PFSK-1 (cell line): ENCODE results near the gene RNF130.

Experiments used
- FOXP2 ChIP-seq: optimal IDR thresholded peaks from 2 replicates; pipeline ENCODE3; 2011; ENCODE audit warnings: borderline replicate concordance, control low read depth, inconsistent platforms; ENCODE audit not compliant: insufficient read depth; ENCODE audit errors: extremely low read length, extremely low read depth
- POLR2AphosphoS5 ChIP-seq: IDR thresholded peaks from 2 replicates; pipeline ENCODE4 v1.6.1; 2012; ENCODE audit warnings: low read depth, mild to moderate bottlenecking, control low read depth, low read length, moderate library complexity
- SIN3A ChIP-seq: IDR thresholded peaks from 2 replicates; pipeline ENCODE4 v1.6.1; 2012; ENCODE audit warnings: mild to moderate bottlenecking, low read length, moderate library complexity, borderline replicate concordance; ENCODE audit not compliant: insufficient read depth
- TAF1 ChIP-seq: IDR thresholded peaks from 2 replicates; pipeline ENCODE4 v1.6.1; 2012; ENCODE audit warnings: low read length, control low read depth, borderline replicate concordance; ENCODE audit not compliant: insufficient read depth
- TF ChIP-seq, protein P1 (sequence below), 2 experiments: IDR thresholded peaks; 2 replicates each; pipeline versions ENCODE4 v1.6.1 to v1.8.0; 2011 to 2012; ENCODE audit warnings: low read depth in 2 of 2, low read length in 2 of 2, control low read depth in 1 of 2, inconsistent platforms in 1 of 2, mild to moderate bottlenecking in 1 of 2, moderate library complexity in 1 of 2; ENCODE audit not compliant: insufficient read depth in 1 of 2

RNF130 gene

DNA sequence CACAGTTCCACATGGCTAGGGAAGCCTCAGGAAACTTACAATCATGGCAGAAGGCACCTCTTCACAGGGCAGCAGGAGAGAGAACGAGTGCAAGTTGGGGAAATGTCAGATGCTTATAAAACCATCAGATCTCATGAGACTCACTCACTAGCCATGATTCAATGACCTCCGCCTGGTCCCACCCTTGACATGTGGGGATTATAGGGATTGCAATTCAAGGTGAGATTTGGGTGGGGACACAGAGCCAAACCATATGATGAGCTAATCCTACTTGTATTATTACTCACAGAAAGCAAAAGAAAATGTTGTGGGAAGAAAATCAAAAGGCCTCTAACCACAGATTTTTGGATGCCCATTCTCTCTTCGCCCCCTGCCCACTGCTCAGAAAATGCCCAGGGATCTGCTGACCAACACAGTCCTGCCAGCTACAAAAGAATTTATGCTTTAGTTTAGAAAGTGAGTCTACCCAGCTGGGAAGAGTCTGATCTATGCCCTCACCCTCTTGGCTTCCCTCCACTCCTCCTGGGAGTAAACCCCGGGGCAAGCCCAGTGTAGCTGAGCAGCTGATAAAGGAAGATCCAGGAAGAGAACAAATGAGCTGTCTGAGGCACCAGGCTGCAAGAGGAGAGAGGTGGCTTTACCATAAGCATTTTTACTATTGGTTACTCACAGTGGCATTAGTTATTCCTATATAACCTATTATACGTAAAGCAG, 53.1 kb downstream of the RNF130 start:
- no peak for TF ChIP-seq TAF1
- TF ChIP-seq POLR2AphosphoS5: no peak
- TF ChIP-seq FOXP2: no peak
- no peak for TF ChIP-seq SIN3A
- TF ChIP-seq, protein P1, sequence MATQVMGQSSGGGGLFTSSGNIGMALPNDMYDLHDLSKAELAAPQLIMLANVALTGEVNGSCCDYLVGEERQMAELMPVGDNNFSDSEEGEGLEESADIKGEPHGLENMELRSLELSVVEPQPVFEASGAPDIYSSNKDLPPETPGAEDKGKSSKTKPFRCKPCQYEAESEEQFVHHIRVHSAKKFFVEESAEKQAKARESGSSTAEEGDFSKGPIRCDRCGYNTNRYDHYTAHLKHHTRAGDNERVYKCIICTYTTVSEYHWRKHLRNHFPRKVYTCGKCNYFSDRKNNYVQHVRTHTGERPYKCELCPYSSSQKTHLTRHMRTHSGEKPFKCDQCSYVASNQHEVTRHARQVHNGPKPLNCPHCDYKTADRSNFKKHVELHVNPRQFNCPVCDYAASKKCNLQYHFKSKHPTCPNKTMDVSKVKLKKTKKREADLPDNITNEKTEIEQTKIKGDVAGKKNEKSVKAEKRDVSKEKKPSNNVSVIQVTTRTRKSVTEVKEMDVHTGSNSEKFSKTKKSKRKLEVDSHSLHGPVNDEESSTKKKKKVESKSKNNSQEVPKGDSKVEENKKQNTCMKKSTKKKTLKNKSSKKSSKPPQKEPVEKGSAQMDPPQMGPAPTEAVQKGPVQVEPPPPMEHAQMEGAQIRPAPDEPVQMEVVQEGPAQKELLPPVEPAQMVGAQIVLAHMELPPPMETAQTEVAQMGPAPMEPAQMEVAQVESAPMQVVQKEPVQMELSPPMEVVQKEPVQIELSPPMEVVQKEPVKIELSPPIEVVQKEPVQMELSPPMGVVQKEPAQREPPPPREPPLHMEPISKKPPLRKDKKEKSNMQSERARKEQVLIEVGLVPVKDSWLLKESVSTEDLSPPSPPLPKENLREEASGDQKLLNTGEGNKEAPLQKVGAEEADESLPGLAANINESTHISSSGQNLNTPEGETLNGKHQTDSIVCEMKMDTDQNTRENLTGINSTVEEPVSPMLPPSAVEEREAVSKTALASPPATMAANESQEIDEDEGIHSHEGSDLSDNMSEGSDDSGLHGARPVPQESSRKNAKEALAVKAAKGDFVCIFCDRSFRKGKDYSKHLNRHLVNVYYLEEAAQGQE (IDR thresholded peaks at IDR 0.05; ENCODE audit: insufficient read depth in 1 of 2, low read depth in 2 of 2, low read length in 2 of 2): no peak

DNA sequence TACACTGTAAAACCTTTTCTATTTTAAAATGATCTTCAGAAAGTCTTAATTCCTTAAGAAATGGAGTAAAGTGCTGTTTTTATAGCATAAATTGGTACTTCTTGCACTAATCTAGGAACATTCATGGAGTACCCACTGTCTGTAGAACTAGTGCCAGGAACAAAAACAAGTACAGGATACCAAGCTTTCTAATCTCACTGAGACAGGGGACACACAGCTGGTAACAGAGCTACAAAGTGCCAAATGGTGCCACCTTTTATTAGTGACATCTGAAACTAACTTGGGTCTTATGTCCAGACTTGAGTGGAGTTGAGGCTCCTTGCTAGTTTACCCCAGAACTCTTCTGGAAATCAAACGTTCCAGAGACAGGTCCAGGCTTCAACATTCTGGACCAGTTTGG, 57.9 kb downstream of the RNF130 start:
- TF ChIP-seq SIN3A (no peak), FOXP2 (no peak), POLR2AphosphoS5 (no peak), TAF1 (no peak)
- TF ChIP-seq, protein P1 (IDR thresholded peaks at IDR 0.05; ENCODE audit: insufficient read depth in 1 of 2, low read depth in 2 of 2, low read length in 2 of 2): no peak

DNA sequence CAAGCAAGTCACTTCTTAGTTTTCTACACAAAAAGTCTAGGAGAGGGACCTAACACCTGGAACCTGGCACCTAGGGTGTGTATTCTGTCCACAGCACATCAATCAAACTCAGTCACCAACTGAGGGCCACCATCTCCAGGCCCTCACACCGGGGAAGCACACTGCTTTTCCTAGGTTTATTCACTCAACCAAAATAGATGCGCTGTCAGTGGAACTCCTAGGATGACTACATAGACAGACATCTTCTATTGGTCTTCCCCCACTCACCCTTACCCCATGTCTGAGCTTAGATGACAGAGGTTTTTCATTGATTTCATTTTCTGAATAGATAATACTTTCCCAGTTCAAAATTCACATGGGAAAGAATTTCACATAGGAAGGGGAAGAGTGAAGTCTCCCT, 59.2 kb downstream of the RNF130 start:
- TF ChIP-seq SIN3A (no peak), TAF1 (no peak), POLR2AphosphoS5 (no peak), FOXP2 (no peak)
- TF ChIP-seq, protein P1 (IDR thresholded peaks at IDR 0.05; ENCODE audit: insufficient read depth in 1 of 2, low read depth in 2 of 2, low read length in 2 of 2): no peak

DNA sequence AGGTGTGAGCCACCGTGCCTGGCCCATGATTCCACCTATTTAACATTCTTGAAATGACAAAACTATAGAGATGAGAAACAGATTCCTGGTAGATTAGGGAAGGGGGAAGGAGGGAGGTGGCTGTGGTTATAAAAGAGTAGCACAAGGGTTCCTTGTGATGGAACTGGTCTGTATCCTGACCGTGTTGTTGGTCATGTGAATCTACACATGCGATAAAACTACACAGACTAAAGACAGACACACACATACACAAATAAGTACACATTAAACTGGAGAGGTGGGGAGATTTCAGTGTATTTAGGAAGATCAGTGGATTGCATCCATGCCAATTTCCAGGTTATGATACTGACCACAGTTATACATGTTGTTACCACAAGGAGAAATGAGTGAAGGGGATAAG, 60.9 kb downstream of the RNF130 start:
- TF ChIP-seq FOXP2 (no peak), POLR2AphosphoS5 (no peak), SIN3A (no peak)
- TF ChIP-seq, protein P1 (IDR thresholded peaks at IDR 0.05; ENCODE audit: insufficient read depth in 1 of 2, low read depth in 2 of 2, low read length in 2 of 2): no peak
